BJ (cell line): ENCODE measurements around the gene NOP58. TPM values are rescaled to one million over a fixed set of nuclear protein-coding genes. Genes with fewer than 3 reads are reported as not detected.

Experiments used
- CTCF ChIA-PET: fragments of 350-600 bp; formaldehyde crosslinking; extraction: SDS; loops from one replicate; lab custom pipeline; 2021; ENCODE audit warnings: antibody characterized with exemption, inconsistent platforms; lab: Yijun Ruan, JAX
- POLR2A ChIA-PET: fragments of 300-600 bp; sonication (Branson Sonifier 250); formaldehyde crosslinking; extraction: SDS; loops from one replicate; lab custom pipeline; 2021; ENCODE audit warnings: antibody characterized with exemption; lab: Charles Lee
- DNase-seq: peaks from one replicate; pipeline ENCODE4 v3.0.0-alpha.2; 2011; ENCODE audit warnings: low read depth
- H3K27me3 ChIP-seq: 2 replicates; pipeline ENCODE4 v1.6.0; 2011; ENCODE audit warnings: low read length; ENCODE audit not compliant: control insufficient read depth, insufficient read depth
- H3K36me3 ChIP-seq: 2 replicates; pipeline ENCODE4 v1.5.1; 2011; ENCODE audit warnings: low read length; ENCODE audit not compliant: control insufficient read depth, insufficient read depth
- H3K4me3 ChIP-seq: 2 replicates; pipeline ENCODE4 v1.5.1; 2011; ENCODE audit warnings: low read depth, mild to moderate bottlenecking, control low read depth, low read length
- polyA plus RNA-seq: library from polyadenylated mRNA; depleted of rRNA; stranded (reverse); fragments of >200 nt; gene quantifications from 2 replicates; pipeline ENCODE4 v1.2.3, GENCODE V29; 2011
- TF ChIP-seq, protein P1 (sequence below): IDR thresholded peaks from 2 replicates; pipeline ENCODE4 v1.5.1; 2011; ENCODE audit warnings: low read depth, mild to moderate bottlenecking, control low read depth, inconsistent platforms, low read length, moderate library complexity; ENCODE audit not compliant: insufficient read depth

The NOP58 gene
- polyA plus RNA-seq, 1 experiment: 22.3 TPM

DNA sequence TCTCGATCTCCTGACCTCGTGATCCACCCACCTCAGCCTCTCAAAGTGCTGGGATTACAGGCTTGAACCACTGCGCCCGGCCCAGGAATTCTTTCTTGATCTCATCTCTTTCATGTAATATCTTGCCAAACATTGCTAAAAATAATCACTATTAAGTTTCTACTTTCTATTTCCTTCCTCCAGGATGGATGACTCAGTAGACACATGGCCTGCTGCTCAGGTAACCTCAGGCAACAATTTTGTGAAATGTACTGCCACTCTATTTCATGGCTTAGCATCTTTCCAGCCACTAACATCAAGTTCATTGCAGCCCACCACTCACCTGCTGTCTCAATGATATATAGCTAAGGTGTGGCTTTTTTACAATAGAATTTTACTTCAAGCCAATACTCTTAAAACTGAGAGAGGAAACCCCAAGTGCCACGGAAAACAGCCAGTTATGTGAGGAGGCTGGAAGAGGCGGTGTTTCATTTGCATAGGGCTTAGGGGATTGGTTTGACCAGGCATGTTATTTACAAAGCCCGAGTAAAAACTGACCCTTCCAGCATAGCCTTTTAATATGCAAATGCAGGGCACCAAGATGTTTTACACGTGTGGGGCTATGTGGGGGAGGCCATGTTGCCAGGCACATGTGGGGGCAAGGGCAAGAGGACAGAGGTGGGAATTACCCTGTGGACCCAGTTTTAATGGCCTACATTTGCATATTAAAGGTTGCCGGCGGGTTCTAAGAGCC lies 15.9 kb upstream of the NOP58 start:
- ChIA-PET POLR2A (no interaction called here), CTCF (interaction anchor here (0.6 kb wide), 1 partner anchor 404 kb away, joined by 4 read pairs; no protein-coding TSS in a partner anchor)
- TF ChIP-seq, protein P1, sequence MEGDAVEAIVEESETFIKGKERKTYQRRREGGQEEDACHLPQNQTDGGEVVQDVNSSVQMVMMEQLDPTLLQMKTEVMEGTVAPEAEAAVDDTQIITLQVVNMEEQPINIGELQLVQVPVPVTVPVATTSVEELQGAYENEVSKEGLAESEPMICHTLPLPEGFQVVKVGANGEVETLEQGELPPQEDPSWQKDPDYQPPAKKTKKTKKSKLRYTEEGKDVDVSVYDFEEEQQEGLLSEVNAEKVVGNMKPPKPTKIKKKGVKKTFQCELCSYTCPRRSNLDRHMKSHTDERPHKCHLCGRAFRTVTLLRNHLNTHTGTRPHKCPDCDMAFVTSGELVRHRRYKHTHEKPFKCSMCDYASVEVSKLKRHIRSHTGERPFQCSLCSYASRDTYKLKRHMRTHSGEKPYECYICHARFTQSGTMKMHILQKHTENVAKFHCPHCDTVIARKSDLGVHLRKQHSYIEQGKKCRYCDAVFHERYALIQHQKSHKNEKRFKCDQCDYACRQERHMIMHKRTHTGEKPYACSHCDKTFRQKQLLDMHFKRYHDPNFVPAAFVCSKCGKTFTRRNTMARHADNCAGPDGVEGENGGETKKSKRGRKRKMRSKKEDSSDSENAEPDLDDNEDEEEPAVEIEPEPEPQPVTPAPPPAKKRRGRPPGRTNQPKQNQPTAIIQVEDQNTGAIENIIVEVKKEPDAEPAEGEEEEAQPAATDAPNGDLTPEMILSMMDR: no peak
- Histone ChIP-seq H3K4me3 (no peak overlapping the region), H3K36me3 (no peaks in the 10 kb centered on the region), H3K27me3 (no peaks in the 10 kb centered on the region)
- DNase-seq: no peak

DNA sequence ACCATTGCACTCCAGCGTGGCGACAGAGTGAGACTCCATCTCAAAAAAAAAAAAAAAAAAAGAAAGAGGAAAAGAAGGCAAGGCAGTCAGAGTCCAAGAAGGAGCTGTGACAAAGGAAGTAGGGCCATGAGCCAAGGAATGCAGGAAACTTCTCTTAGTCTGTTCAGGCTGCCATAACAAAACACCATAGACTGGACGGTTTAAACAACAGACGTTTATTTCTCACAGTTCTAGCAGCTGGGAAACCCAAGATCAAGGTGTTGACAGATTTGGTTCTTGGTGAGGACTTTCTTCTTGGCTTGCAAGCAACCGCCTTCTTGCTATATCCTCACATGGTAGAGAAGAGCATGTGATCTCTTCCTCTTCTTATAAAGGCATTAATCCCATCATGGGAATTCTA lies 14.1 kb upstream of the NOP58 start:
- no peak for DNase-seq
- TF ChIP-seq, protein P1: no peak
- no peaks in the 10 kb centered on the region for H3K27me3 ChIP-seq
- ChIA-PET CTCF (no interaction called here), POLR2A (interaction anchor here (0.6 kb wide), 2 partner anchors 16 to 21 kb away, joined by 3 to 4 read pairs; no protein-coding TSS in a partner anchor)
- H3K4me3 ChIP-seq: no peak overlapping the region
- no peaks in the 10 kb centered on the region for H3K36me3 ChIP-seq

DNA sequence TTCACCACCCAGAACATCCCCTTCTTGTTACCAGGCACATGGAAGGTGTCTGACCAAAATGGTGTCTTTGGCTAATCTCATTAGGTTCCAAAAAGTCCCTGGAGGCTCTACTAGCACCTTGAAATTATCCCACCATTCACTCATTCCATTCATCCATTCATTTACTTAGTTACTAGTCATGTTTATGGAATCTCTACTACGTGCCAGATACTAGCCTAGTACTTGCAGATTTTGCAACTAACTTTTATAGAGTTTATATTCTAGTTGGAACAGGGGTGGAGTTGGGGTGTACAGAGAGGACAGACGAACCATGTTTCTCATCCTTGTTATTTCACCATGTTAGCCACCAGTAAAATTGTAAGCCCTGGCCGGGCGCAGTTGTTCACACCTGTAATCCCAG lies 4.0 kb upstream of the NOP58 start:
- H3K4me3 ChIP-seq: no peak overlapping the region
- POLR2A ChIA-PET: no interaction called here
- no peaks in the 10 kb centered on the region for H3K27me3 ChIP-seq
- TF ChIP-seq, protein P1: no peak
- no peaks in the 10 kb centered on the region for H3K36me3 ChIP-seq
- peak; percentile 46 for DNase-seq
- CTCF ChIA-PET: no interaction called here

DNA sequence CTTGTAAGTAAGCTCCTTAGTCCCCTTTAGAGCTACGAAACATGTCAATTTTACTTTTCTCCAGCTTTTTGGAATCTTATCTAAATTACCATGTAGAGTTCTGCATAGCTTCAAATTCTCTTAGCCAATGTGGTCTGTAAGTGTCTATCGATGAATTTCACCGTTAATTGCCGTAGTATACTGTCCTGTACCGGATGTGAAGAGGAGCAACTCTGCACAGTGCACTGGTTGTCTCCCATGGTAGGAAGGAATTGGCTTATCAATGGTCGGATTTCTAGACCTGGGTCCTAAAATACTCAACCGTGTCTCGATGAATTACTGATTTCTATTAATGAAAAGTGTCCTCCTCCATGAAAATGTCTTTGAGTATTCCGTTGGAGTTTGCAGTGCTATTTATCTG lies 1.9 kb downstream of the NOP58 start:
- TF ChIP-seq, protein P1: no peak
- Histone ChIP-seq H3K27me3 (no peaks in the 10 kb centered on the region), H3K36me3 (no peaks in the 10 kb centered on the region), H3K4me3 (peak overlapping the region; percentile 99)
- CTCF ChIA-PET: interaction anchor here (1.7 kb wide), 1 partner anchor 11 kb away, joined by 7 read pairs; no protein-coding TSS in a partner anchor
- DNase-seq: no peak
- POLR2A ChIA-PET: interaction anchor here (0.5 kb wide), 1 partner anchor 16 kb away, joined by 3 read pairs; no protein-coding TSS in a partner anchor

DNA sequence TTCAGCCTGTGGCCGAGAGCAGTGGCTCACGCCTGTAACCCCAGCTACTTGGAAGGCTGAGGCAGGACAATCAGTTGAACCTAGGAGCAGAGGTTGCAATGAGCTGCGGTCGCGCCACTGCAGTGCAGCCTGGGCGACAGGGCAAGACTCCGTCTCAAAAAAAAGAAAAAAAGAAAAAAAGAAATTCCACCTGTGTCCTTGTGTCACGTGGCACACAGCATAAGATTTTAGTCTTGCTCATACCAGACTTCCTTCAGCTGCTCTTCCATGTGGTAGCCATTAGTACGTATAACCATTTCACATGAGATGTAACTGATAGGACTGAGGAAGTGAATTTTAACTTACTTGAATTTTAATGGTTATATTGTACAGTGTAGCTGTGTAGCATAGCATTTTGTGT lies 4.0 kb downstream of the NOP58 start:
- Histone ChIP-seq H3K4me3 (no peak overlapping the region), H3K27me3 (no peaks in the 10 kb centered on the region), H3K36me3 (no peaks in the 10 kb centered on the region)
- TF ChIP-seq, protein P1: no peak
- ChIA-PET CTCF (interaction anchor here (0.6 to 1.3 kb wide), 2 partner anchors 10 to 249 kb away, joined by 3 to 5 read pairs; no protein-coding TSS in a partner anchor), POLR2A (no interaction called here)
- no peak for DNase-seq
